ENCODE data around the gene ANKRD28. TPM values are rescaled to one million over a fixed set of nuclear protein-coding genes. Genes with fewer than 3 reads are reported as not detected.
A peak's percentile ranks its signal among the peaks of the same experiment; 100 is the strongest.

ANKRD28 gene
- total RNA-seq, 1 experiment from 2014 or later, result 89.3 TPM

DNA sequence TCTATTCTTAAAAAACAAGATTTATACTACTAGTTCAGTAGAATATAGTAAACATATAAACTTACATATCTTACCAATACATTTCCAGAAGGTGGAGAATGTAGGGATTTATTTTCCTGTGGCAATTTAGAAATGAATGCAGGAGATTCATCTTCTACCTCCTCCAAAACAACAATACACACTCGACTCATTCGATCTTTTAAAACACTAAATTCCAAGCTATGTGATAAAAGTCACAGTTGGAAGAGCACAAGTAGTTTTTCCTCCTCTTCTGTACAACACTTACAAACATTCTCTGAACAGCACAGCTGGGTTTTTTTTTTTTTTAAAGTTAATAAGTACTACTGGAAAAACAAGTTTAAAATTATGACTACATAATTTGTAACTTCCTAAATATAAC lies 1.4 kb downstream of the ANKRD28 start:
- BruUV-seq (replicated peaks), result no TSS peak

DNA sequence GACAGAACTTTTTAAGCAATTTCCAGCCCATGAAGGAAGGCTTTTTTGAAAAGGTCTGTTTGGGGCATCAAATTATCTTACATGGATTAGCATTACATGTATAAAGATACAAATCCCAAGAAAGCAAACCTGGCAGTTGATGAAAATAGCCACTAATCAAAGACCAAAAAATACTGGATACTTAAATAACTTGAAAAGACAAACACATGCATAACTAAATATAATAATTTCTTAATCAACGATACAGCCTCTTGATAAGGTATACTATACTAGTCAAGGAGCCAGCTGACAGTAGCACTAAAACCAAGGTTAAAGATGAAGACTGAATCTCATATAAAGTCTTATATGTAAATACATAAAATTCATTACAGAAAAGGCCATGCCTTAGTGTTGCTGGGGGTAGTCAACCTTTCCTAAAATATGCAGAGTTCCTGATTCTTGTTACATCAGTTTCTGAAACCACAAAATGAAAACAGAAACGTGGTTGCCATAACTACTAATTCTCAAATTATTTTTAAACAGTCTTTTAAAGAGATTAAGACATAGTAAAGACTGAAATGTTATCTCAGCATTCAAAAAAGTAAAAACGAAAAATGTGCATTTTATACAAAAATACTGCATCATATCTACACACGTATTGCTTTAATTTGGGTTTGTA lies 2.0 kb downstream of the ANKRD28 start:
- ChIA-PET CTCF (no interaction called here), POLR2A (interaction anchor here (0.6 kb wide), 1 partner anchor 30 kb away, joined by 6 read pairs; no protein-coding TSS in a partner anchor)
- DNase-seq (ENCODE audit: low read depth, low spot score), result no peak
- TF ChIP-seq, protein P1, sequence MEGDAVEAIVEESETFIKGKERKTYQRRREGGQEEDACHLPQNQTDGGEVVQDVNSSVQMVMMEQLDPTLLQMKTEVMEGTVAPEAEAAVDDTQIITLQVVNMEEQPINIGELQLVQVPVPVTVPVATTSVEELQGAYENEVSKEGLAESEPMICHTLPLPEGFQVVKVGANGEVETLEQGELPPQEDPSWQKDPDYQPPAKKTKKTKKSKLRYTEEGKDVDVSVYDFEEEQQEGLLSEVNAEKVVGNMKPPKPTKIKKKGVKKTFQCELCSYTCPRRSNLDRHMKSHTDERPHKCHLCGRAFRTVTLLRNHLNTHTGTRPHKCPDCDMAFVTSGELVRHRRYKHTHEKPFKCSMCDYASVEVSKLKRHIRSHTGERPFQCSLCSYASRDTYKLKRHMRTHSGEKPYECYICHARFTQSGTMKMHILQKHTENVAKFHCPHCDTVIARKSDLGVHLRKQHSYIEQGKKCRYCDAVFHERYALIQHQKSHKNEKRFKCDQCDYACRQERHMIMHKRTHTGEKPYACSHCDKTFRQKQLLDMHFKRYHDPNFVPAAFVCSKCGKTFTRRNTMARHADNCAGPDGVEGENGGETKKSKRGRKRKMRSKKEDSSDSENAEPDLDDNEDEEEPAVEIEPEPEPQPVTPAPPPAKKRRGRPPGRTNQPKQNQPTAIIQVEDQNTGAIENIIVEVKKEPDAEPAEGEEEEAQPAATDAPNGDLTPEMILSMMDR (IDR thresholded peaks at IDR 0.05), result no peak
- TF ChIP-seq POLR2AphosphoS5 (IDR thresholded peaks at IDR 0.05; ENCODE audit: low read depth, low read length), result no peak
- H3K4me3 ChIP-seq (ENCODE audit: low read depth in 2 of 2, low read length in 2 of 2), result peak overlapping the region; percentile 50 to 80
- ATAC-seq, result no peak
- H3K27me3 ChIP-seq (ENCODE audit: control insufficient read depth, insufficient read depth, low read length), result no peaks in the 10 kb centered on the region
- no TSS peak for BruUV-seq (replicated peaks)
- H3K27ac ChIP-seq (ENCODE audit: low read length), result peak overlapping the region; percentile 98
- peaks cover 26% of the 10 kb centered on the region for H3K4me1 ChIP-seq (ENCODE audit: control insufficient read depth, insufficient read depth, low read length)
- H3K9me3 ChIP-seq (ENCODE audit: control insufficient read depth, insufficient read depth, low read depth, low read length), result 0 out of 2 replicates have a peak, but pooled peaks cover 3% of the 10 kb centered on the region
- in situ Hi-C loops (cut with HindIII; ENCODE audit: low pct_unique_long_range_greater_than_20kb, low sequenced_read_pairs), result no loop called here
- intact Hi-C loops (cut with micrococcal nuclease; ENCODE audit: unreplicated experiment), result loop anchor here (5.0 kb wide), 1 partner anchor 163 kb away; no protein-coding TSS in a partner anchor
- H3K36me3 ChIP-seq (ENCODE audit: control insufficient read depth, insufficient read depth, low read length), result peaks cover 4% of the 10 kb centered on the region; the same call in 1 of the 2 replicates

More for the DNA sequence above, 1.4 kb downstream of the ANKRD28 start:
- peak overlapping the region; percentile 98 for H3K27ac ChIP-seq (ENCODE audit: low read length)
- 0 out of 2 replicates have a peak, but pooled peaks cover 1% of the 10 kb centered on the region for H3K9me3 ChIP-seq (ENCODE audit: control insufficient read depth, insufficient read depth, low read depth, low read length)
- peak overlapping the region; percentile 50 to 80 for H3K4me3 ChIP-seq (ENCODE audit: low read depth in 2 of 2, low read length in 2 of 2)
- H3K36me3 ChIP-seq (ENCODE audit: control insufficient read depth, insufficient read depth, low read length), result peaks cover 4% of the 10 kb centered on the region; the same call in 1 of the 2 replicates
- DNase-seq (ENCODE audit: low read depth, low spot score) (no peak), ATAC-seq (no peak)
- in situ Hi-C loops (cut with HindIII; ENCODE audit: low pct_unique_long_range_greater_than_20kb, low sequenced_read_pairs) (no loop called here), intact Hi-C loops (cut with micrococcal nuclease; ENCODE audit: unreplicated experiment) (loop anchor here (5.0 kb wide), 1 partner anchor 164 kb away; no protein-coding TSS in a partner anchor)
- POLR2A ChIA-PET, result interaction anchor here (0.6 to 0.9 kb wide), 3 partner anchors 9 to 30 kb away, joined by 3 to 6 read pairs (median 5); no protein-coding TSS in a partner anchor
- CTCF ChIA-PET, result interaction anchor here (0.7 kb wide), 1 partner anchor 16 kb away, joined by 6 read pairs; no protein-coding TSS in a partner anchor
- H3K4me1 ChIP-seq (ENCODE audit: control insufficient read depth, insufficient read depth, low read length), result peaks cover 27% of the 10 kb centered on the region
- TF ChIP-seq, protein P1 (IDR thresholded peaks at IDR 0.05), result no peak
- TF ChIP-seq SIN3A (IDR thresholded peaks at IDR 0.05; ENCODE audit: borderline replicate concordance, insufficient read depth, low read depth, low read length), result no peak
- TF ChIP-seq, protein P2, sequence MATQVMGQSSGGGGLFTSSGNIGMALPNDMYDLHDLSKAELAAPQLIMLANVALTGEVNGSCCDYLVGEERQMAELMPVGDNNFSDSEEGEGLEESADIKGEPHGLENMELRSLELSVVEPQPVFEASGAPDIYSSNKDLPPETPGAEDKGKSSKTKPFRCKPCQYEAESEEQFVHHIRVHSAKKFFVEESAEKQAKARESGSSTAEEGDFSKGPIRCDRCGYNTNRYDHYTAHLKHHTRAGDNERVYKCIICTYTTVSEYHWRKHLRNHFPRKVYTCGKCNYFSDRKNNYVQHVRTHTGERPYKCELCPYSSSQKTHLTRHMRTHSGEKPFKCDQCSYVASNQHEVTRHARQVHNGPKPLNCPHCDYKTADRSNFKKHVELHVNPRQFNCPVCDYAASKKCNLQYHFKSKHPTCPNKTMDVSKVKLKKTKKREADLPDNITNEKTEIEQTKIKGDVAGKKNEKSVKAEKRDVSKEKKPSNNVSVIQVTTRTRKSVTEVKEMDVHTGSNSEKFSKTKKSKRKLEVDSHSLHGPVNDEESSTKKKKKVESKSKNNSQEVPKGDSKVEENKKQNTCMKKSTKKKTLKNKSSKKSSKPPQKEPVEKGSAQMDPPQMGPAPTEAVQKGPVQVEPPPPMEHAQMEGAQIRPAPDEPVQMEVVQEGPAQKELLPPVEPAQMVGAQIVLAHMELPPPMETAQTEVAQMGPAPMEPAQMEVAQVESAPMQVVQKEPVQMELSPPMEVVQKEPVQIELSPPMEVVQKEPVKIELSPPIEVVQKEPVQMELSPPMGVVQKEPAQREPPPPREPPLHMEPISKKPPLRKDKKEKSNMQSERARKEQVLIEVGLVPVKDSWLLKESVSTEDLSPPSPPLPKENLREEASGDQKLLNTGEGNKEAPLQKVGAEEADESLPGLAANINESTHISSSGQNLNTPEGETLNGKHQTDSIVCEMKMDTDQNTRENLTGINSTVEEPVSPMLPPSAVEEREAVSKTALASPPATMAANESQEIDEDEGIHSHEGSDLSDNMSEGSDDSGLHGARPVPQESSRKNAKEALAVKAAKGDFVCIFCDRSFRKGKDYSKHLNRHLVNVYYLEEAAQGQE (IDR thresholded peaks at IDR 0.05; ENCODE audit: insufficient read depth in 1 of 2, low read depth in 2 of 2, low read length in 1 of 2), result no peak
- TF ChIP-seq TCF7L2 (IDR thresholded peaks at IDR 0.05; ENCODE audit: low read depth, low read length), result no peak
- TF ChIP-seq POLR2AphosphoS5 (IDR thresholded peaks at IDR 0.05; ENCODE audit: low read depth, low read length), result no peak
- H3K27me3 ChIP-seq (ENCODE audit: control insufficient read depth, insufficient read depth, low read length), result no peaks in the 10 kb centered on the region
